D721Med (cell line): ENCODE measurements around the gene BANF2.
"Not testable (repeated sequence)": the region's sequence is repeated elsewhere in the genome, so short reads cannot be mapped to it uniquely, and the experiment has no call there.

Experiments
- DNase-seq: peaks from one replicate; pipeline ENCODE4 v3.0.0; 2011; ENCODE audit warnings: low spot score; ENCODE audit not compliant: insufficient read length
- FAIRE-seq: peaks from 2 replicates; lab custom pipeline; 2011; peaks lifted over from hg19 to GRCh38; lab: Jason Lieb, UNC
- TF ChIP-seq, protein P1 (sequence below): IDR thresholded peaks from 2 replicates; pipeline ENCODE4 v1.5.1; 2012; ENCODE audit warnings: mild to moderate bottlenecking, control low read depth; ENCODE audit not compliant: insufficient read depth; ENCODE audit errors: missing control alignments

The BANF2 gene

DNA sequence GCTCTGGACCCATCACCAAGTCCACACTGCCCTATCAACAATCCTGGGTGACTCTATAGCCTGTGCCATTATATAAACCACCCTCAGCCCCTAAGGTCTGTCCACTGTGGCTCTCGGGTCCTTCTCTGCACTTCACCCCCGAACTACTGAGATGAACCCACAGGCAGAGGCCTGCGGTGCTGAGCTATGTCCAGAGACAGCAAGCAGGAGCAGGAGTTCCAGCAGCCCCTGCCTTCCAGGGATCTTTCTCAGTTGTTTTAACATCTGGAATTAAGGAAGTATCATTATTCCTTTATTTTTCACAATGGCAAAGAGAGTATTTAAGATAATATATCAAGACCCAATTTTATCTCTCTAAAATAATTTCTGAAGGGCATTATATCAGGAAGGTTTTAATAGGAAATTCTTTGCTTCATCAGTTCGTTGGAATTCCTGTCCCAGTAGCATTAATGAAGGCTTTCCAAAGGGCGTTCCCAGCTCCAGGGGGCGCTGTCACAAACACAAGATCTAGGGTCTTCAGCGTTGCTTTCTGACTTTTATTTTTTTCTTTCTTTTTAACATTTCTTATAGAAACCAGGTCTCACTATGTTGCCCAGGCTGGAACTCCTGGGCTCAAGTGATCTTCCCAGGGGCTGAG, 45.0 kb upstream of the BANF2 start:
- FAIRE-seq, result no peak
- TF ChIP-seq, protein P1, sequence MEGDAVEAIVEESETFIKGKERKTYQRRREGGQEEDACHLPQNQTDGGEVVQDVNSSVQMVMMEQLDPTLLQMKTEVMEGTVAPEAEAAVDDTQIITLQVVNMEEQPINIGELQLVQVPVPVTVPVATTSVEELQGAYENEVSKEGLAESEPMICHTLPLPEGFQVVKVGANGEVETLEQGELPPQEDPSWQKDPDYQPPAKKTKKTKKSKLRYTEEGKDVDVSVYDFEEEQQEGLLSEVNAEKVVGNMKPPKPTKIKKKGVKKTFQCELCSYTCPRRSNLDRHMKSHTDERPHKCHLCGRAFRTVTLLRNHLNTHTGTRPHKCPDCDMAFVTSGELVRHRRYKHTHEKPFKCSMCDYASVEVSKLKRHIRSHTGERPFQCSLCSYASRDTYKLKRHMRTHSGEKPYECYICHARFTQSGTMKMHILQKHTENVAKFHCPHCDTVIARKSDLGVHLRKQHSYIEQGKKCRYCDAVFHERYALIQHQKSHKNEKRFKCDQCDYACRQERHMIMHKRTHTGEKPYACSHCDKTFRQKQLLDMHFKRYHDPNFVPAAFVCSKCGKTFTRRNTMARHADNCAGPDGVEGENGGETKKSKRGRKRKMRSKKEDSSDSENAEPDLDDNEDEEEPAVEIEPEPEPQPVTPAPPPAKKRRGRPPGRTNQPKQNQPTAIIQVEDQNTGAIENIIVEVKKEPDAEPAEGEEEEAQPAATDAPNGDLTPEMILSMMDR, result peak; percentile 45
- no peak for DNase-seq

DNA sequence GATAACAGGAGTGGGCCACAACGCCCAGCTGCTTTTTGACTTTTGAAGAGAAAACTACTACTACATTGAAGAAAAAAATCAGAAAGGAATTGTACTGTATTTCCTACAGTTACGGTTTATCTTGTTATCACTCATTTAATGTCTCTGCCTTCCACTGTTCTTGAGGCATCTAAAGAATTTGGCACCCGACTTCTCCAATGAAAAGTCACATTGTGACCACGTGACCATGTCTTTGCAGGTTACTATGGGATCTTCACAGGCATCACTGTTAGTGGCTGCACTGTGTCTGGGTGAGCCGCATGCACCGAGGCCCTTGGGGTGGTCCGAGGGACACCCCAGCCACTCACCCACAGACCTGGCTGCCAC, 44.5 kb upstream of the BANF2 start:
- FAIRE-seq (no peak), DNase-seq (no peak)
- TF ChIP-seq, protein P1, result no peak

DNA sequence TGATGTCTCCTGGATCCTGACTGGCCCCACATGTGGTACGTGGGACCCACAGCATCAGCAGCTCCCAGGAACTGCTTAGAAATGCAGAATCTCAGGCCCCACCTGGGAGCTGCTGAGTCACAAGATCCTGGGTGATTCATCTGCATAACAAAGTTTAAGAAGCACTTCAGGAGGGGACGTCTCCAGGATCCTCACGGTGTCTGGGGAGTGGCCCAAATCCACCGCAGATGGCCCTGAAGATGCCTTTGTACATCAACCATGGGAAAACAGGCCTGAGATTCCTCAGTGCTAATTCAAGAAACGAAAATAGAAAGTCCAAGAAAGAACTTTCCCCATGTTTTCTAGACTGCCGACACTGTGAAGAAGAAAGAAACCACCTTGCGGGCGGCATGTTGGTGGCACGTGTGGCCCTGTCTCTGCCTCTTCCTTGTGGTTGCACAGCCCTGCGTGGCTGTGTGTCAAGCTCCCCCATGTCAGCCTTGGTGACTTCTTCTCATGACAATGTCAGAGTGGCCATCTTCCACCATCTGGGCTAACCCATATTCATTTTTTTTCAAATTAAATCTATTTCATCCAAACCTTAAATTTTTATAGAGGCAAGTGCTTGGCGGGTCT, 43.8 kb upstream of the BANF2 start:
- no peak for DNase-seq
- TF ChIP-seq, protein P1, result no peak
- FAIRE-seq, result no peak

DNA sequence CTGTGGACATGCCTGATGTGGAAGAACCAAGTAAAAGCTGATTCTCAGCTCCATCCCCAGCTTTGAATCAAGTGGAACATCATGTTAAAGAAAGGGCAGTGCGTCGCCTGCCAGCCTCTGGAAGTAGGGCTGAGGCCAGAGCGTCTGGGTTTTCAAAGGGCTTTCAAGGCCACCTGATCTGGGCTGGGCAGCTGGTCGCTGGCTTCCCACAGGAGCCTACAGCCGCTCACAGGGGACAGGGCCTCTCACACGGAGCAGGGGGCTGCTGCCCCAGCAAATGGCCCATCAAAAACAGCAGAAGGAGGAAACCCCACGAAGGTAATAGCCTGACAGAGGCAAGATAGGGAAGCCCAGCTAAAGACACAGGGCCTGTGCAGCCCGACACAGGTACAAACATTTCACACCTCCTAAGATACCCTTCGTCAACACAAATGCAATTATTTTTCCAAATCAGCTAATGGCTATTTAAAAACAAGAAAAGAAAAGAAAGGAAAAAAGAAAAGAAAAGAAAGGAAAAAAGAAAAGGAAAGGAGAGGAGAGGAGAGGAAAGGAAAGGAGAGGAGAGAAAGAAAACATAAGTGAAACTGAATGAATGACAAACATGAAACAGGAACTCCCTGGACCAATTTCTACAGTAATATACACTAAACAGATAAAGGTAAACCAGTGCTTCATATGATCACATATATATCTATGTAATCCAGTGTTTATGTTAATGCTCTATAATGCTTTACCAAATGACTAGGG, 42.5 kb upstream of the BANF2 start:
- DNase-seq, result no peak
- TF ChIP-seq, protein P1, result no peak
- FAIRE-seq, result no peak

DNA sequence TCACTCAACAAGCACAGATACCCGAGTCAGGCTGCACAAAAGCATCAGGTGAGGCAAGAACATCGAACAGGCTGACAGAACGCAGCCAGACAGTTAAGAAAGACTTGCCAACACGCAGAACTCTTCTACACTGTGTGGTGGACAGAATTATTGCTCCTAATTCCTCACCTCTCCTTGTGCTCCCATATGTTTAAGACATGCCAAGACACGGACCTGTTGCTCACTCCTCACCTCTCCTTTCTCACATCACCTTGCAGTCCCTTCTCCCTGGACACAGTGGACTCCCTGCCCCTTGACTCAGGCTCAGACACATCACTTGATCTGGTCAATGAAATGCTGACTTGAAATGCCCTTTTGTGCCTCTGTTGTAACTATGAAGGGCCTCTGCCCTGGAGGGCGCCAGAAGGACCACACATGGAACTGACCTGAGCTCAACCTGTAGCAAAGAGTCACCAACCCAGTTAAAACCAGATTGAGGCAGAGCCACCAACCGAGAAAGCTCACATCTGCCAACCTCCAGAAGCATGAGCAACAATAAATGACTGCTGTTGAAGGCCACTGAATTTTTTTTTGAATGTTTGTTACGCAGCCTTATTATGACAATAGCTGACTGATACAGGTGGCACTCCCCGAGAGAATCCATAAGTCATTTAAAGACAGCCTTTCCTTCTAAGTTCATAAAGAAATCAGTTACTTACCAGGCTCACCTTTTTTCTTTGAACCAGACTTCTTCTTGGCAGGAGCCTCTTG, 41.7 kb upstream of the BANF2 start:
- no peak for FAIRE-seq
- DNase-seq, result no peak
- TF ChIP-seq, protein P1, result no peak

DNA sequence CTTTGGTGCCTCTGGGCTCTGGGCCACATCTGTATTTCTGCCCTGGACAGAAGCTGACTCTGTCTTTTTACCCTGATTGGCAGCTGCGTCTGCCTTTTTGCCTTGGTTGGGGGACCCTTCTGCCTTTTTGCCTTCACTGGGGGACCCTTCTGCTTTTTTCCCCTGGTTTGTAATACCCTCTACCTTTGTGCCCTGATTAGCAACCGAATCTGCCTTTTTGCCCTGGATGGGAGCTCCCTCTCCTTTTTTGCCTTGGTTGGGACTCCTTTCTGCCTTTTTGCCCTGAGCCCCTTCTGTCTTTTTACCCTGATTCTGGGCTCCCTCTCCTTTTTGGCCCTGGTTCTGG, 41.1 kb upstream of the BANF2 start:
- TF ChIP-seq, protein P1, result no peak
- FAIRE-seq, result no peak
- DNase-seq, result no peak

DNA sequence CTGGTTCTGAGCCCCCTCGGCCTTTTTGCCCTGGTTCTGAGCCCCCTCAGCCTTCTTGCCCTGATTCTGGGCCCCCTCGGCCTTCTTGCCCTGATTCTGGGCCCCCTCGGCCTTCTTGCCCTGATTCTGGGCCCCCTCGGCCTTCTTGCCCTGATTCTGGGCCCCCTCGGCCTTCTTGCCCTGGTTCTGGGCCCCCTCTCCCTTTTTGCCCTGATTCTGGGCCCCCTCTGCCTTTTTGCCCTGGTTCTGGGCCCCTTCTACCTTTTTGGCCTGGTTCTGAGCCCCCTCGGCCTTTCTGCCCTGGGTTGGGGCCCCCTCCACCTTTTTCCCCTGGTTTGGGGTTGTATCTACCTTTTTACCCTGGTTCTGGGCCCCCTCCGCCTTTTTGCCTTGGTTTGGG, 40.4 kb upstream of the BANF2 start:
- not testable (repeated sequence) for DNase-seq, FAIRE-seq
